ENCODE results near the gene P3H1. TPM values are rescaled to one million over a fixed set of nuclear protein-coding genes. Genes with fewer than 3 reads are reported as not detected.
A peak's percentile ranks its signal among the peaks of the same experiment; 100 is the strongest.

P3H1 gene
- total and polyA plus RNA-seq, 2 of the 13 experiments (the other 11 are each of a cell fraction or from before 2014, with no cell fraction given), result 64.6 to 120 TPM

- in situ Hi-C loops (cut with HindIII; ENCODE audit: extremely low pct_ligation_motif_present, low pct_unique_long_range_greater_than_20kb), result loop anchor here (25.0 kb wide), 1 partner anchor 399 kb away; the partner anchor contains the start of gene FOXJ3
- FAIRE-seq (no peak), ATAC-seq (peak; percentile 24), DNase-seq (ENCODE audit: low spot score) (peak; percentile 25)
- no peaks in the 10 kb centered on the region for H3K9me3 ChIP-seq (ENCODE audit: low read length)
- H3K27me3 ChIP-seq (ENCODE audit: control insufficient read depth in 1 of 2, insufficient read depth in 2 of 2, low read length in 2 of 2), result no peaks in the 10 kb centered on the region
- H3K4me3 ChIP-seq (replicated peaks in 1 of 3; ENCODE audit: insufficient read depth in 1 of 3, low read depth in 2 of 3, low read length in 3 of 3), result no peak overlapping the region
- H4K20me1 ChIP-seq (ENCODE audit: insufficient read depth, low read length), result no peaks in the 10 kb centered on the region
- POLR2A ChIA-PET, result interaction anchor here (1.0 kb wide), 1 partner anchor 54 kb away, joined by 6 read pairs; the partner anchor contains the start of gene YBX1
- H3K36me3 ChIP-seq (replicated peaks in 1 of 2; ENCODE audit: control insufficient read depth in 1 of 2, insufficient read depth in 2 of 2, low read length in 2 of 2), result no peaks in the 10 kb centered on the region
- H3K79me2 ChIP-seq (ENCODE audit: insufficient read depth, low read length), result no peaks in the 10 kb centered on the region
- CTCF ChIA-PET (ENCODE audit: low intra/inter-chr PET ratio, low total read pairs), result interaction anchor here (1.2 kb wide), 1 partner anchor 11 kb away, joined by 4 read pairs; no protein-coding TSS in a partner anchor
- no peak overlapping the region for H2AFZ ChIP-seq (ENCODE audit: low read length)
- no peak overlapping the region for H3K27ac ChIP-seq (ENCODE audit: extremely low read length, insufficient read depth, low read length)
- WGBS (ENCODE audit: low lambda C conversion rate), result 48% methylated on average over 2 of the region's 4 CpGs
- no peak overlapping the region for H3K4me2 ChIP-seq (ENCODE audit: low read depth, low read length)
- intact Hi-C loops (cut with micrococcal nuclease; ENCODE audit: unreplicated experiment), result no loop called here
- no TSS peak for BruUV-seq (replicated peaks)
- no peak overlapping the region for H3K9ac ChIP-seq (ENCODE audit: insufficient read depth, low read depth, low read length)
- peaks cover 66% of the 10 kb centered on the region for H3K4me1 ChIP-seq (ENCODE audit: insufficient read depth, low read length)
- TF ChIP-seq YY1 (IDR thresholded peaks at IDR 0.05; ENCODE audit: insufficient read depth, insufficient replicate concordance, low read depth, low read length) (peak; percentile 15), WIZ (CRISPR knock-in tag; IDR thresholded peaks at IDR 0.05) (no peak), HNRNPLL (IDR thresholded peaks at IDR 0.05; ENCODE audit: low read depth, low read length, poor library complexity, severe bottlenecking) (peak; percentile 21), DMTF1 (CRISPR knock-in tag; IDR thresholded peaks at IDR 0.05) (no peak), ZNF770 (CRISPR knock-in tag; IDR thresholded peaks at IDR 0.05) (peak; percentile 96), ZNF567 (CRISPR knock-in tag; IDR thresholded peaks at IDR 0.05; ENCODE audit: borderline replicate concordance) (no peak), CTCF (CRISPR knock-in tag; IDR thresholded peaks at IDR 0.05) (peak; percentile 57), POGK (CRISPR knock-in tag; conservative IDR thresholded peaks at IDR 0.05) (no peak), CHD2 (IDR thresholded peaks at IDR 0.05; ENCODE audit: low read depth, low read length) (no peak), ZNF543 (CRISPR knock-in tag; IDR thresholded peaks at IDR 0.05) (no peak), CEBPB (IDR thresholded peaks at IDR 0.05; ENCODE audit: borderline replicate concordance, low read depth, low read length) (peak; percentile 37; the same call in 1 of the 2 replicates)
These were observed 30.7 kb downstream of the P3H1 start for GRCh38 chr1:42736152-42736551.

Data from HepG2 (cell line).